ENCODE measurements around the gene PREX1. TPM values are rescaled to one million over a fixed set of nuclear protein-coding genes. Genes with fewer than 3 reads are reported as not detected.

PREX1 gene
- total and polyA plus RNA-seq, 3 donors from 2014 or later: 18.0 to 36.5 (median 27.1) TPM

GRCh38 chr20:48585061-48585870, 242.5 kb downstream of the PREX1 start:
- no peaks in the 10 kb centered on the region for H3K9me3 ChIP-seq
- H3K36me3 ChIP-seq (ENCODE audit: low read depth, missing control alignments): no peaks in the 10 kb centered on the region
- WGBS, 2 donors: 66 to 79% methylated on average over 21 of the region's 21 CpGs
- H3K4me3 ChIP-seq: no peak overlapping the region
- peak; percentile 89 for DNase-seq
- TF ChIP-seq CTCF (IDR thresholded peaks at IDR 0.05) (no peak), POLR2A (IDR thresholded peaks at IDR 0.05) (no peak)
- intact Hi-C loops (cut with DNase I; ENCODE audit: low total_unique reads): no loop called here
- peak overlapping the region; percentile 23 to 47 for H3K27ac ChIP-seq
- peaks cover 12% of the 10 kb centered on the region for H3K4me1 ChIP-seq
- H3K27me3 ChIP-seq: no peaks in the 10 kb centered on the region

GRCh38 chr20:48584391-48585060, 243.3 kb downstream of the PREX1 start:
- intact Hi-C loops (cut with DNase I; ENCODE audit: low total_unique reads): no loop called here
- Histone ChIP-seq H3K4me1 (peaks cover 12% of the 10 kb centered on the region), H3K27ac (peak overlapping the region; percentile 23 to 47), H3K36me3 (ENCODE audit: low read depth, missing control alignments) (no peaks in the 10 kb centered on the region), H3K9me3 (no peaks in the 10 kb centered on the region), H3K27me3 (no peaks in the 10 kb centered on the region), H3K4me3 (no peak overlapping the region)
- WGBS, 2 donors: 58 to 66% methylated on average over 8 of the region's 8 CpGs
- no peak for TF ChIP-seq POLR2A (IDR thresholded peaks at IDR 0.05)
- no peak for TF ChIP-seq CTCF (IDR thresholded peaks at IDR 0.05)
- DNase-seq: no peak

- intact Hi-C loops (cut with DNase I; ENCODE audit: low total_unique reads): no loop called here
- H3K4me1 ChIP-seq: peaks cover 12% of the 10 kb centered on the region
- H3K9me3 ChIP-seq: no peaks in the 10 kb centered on the region
- DNase-seq: peak; percentile 49
- WGBS, 2 donors: 86 to 87% methylated on average over 11 of the region's 11 CpGs
- H3K27ac ChIP-seq: peak overlapping the region; percentile 23 to 47
- no peaks in the 10 kb centered on the region for H3K36me3 ChIP-seq (ENCODE audit: low read depth, missing control alignments)
- no peaks in the 10 kb centered on the region for H3K27me3 ChIP-seq
- no peak overlapping the region for H3K4me3 ChIP-seq
- TF ChIP-seq POLR2A (IDR thresholded peaks at IDR 0.05): no peak
- TF ChIP-seq CTCF (IDR thresholded peaks at IDR 0.05): no peak
Observed at GRCh38 chr20:48583801-48584200, 244.0 kb downstream of the PREX1 start.

GRCh38 chr20:48583171-48583570, 244.6 kb downstream of the PREX1 start:
- no peaks in the 10 kb centered on the region for H3K27me3 ChIP-seq
- DNase-seq: no peak
- no peaks in the 10 kb centered on the region for H3K36me3 ChIP-seq (ENCODE audit: low read depth, missing control alignments)
- intact Hi-C loops (cut with DNase I; ENCODE audit: low total_unique reads): no loop called here
- peaks cover 12% of the 10 kb centered on the region for H3K4me1 ChIP-seq
- WGBS, 2 donors: 76 to 80% methylated on average over 11 of the region's 11 CpGs
- no peaks in the 10 kb centered on the region for H3K9me3 ChIP-seq
- no peak overlapping the region for H3K27ac ChIP-seq
- H3K4me3 ChIP-seq: no peak overlapping the region
- no peak for TF ChIP-seq POLR2A (IDR thresholded peaks at IDR 0.05)
- TF ChIP-seq CTCF (IDR thresholded peaks at IDR 0.05): no peak
